GM21447 (cell line): ENCODE results near the gene QPCTL.
"Not testable (repeated sequence)": the region's sequence is repeated elsewhere in the genome, so short reads cannot be mapped to it uniquely, and the experiment has no call there.

Experiments
- ATAC-seq: cut with Tn5 transposase; IDR thresholded peaks from one replicate; pipeline ENCODE4 v1.9.1; 2021; ENCODE audit not compliant: unreplicated experiment

Gene QPCTL

DNA sequence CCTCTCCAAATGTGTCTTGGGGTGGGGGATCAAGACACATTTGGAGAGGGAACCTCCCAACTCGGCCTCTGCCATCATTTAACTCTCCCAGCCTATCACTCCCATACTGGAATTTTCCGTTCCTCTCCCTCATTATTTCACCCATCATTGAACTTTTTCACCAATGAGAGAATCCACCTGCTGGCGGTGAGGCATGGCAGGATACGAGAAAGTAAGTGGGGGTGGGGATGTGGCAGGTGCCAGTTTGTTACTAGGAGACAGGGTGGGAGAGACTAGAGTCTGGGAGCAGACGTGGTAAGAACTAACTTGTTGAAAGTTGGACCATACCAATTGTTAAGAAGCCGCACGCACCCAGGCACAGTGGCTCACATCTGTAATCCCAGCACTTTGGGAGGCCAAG lies 17.5 kb upstream of the QPCTL start:
- ATAC-seq, result no peak

DNA sequence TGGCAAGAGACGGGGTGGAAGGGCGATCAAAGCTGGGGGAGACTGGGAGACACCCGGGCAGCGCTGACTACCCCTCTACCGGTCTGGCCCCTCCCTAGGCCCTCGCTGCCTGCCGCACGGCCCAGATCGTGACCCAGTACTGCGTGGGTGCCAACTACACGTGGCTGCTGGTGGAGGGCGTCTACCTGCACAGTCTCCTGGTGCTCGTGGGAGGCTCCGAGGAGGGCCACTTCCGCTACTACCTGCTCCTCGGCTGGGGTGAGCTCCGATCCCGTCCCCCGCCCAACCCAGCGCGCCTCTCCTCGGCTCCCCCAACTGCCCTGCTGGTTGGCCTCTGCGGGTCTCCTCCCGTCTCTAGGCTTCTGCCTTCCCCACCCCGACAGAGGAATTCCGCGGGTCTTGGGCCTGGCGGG lies 15.6 kb upstream of the QPCTL start:
- no peak for ATAC-seq

DNA sequence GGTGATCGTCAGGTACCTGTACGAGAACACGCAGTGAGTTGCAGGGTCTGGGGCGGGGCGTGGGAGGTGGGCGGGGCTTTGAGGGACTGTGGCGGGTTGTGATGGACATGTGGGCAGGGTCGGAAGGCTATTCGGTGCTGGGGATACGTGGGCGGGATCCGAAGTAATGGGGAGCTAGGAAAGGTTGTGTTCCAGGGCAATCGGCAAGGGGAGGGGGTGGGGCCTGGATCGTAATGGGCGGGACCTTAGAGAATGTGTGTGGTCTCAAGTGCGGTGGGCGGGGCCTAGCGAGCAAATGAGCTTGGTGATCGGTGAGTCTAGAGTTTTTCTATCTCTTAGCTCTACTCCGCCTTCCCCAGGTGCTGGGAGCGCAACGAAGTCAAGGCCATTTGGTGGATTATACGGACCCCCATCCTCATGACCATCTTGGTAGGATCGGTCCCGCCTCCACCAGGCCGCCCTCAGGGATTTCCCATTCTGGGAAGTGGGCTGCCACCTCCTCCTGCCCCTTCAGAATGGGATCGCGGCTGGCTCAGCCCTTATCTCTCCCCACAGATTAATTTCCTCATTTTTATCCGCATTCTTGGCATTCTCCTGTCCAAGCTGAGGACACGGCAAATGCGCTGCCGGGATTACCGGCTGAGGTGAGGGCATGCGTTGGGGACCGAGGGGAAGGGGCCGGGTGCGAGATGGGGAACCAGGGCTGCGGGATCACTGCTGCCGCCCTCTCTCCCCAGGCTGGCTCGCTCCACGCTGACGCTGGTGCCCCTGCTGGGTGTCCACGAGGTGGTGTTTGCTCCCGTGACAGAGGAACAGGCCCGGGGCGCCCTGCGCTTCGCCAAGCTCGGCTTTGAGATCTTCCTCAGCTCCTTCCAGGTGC lies 14.9 kb upstream of the QPCTL start:
- ATAC-seq, result peak; percentile 61

DNA sequence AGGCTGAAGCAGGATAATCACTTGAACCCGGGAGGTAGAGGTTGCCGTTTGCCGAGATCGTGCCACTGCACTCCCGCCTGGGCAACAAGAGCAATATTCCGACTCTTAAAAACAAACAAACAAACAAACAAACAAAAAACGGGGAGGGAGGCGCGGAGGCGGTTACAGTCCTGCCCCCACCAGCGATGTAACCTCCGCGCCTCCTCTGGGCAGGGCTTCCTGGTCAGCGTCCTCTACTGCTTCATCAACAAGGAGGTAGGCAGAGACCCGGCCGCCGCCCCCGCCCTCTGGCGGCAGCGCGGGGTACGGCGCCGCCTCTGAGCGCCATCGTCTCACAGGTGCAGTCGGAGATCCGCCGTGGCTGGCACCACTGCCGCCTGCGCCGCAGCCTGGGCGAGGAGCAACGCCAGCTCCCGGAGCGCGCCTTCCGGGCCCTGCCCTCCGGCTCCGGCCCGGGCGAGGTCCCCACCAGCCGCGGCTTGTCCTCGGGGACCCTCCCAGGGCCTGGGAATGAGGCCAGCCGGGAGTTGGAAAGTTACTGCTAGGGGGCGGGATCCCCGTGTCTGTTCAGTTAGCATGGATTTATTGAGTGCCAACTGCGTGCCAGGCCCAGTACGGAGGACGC lies 11.0 kb upstream of the QPCTL start:
- ATAC-seq, result peak; percentile 54

DNA sequence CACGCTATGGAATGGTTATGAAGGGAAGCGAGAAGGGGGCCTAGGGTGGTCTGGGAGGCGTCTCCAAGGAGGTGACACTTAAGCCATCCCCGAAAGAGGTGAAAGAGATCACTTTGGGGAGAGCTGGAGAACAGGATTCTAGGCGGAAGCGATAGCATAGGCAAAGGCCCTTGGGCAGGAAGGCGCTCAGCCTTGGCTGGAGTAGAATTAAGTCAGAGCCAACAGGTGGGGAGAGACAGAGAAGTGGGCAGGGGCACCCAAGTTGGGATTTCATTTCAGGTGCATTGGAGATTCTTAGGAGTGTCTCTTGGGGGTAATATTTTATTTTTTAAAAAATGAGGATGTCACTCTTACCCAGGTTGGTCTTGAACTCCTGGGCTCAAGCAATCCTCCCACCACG lies 10.3 kb upstream of the QPCTL start:
- no peak for ATAC-seq

DNA sequence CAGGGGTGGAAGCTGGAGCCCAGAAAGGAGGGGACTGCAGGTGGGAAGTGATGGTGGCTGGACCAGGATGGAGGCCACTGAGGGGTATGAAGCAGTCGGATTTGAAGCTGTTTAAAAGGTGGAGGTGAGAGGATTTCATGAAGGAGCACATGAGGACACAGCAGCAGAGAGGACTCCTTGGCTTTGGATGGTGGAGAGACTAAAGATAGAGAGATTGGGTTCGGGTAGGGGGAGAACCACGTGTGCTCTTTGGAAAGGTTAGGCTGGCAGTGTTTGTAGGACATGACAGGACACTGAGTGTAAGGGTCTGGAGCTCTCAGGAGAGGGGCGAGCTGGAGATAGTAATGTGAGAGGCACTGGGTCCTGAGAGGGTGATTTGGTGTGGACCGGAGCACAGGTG lies 9.6 kb upstream of the QPCTL start:
- no peak for ATAC-seq

DNA sequence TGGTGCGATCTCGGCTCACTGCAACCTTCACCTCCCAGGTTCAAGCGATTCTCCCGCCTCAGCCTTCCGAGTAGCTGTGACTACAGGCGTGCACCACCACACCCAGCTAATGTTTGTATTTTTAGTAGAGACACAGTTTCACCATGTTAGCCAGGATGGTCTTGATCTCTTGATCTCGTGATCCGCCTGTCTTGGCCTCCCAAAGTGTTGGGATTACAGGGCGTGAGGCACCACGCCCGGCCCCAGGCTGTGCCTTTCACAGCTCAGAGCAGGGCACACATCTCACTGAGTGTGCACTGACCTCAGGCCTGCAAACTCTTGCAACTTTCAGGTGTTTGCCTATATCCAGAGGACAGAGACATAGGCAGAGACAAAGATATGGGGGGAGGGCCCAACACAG lies 7.4 kb upstream of the QPCTL start:
- ATAC-seq, result not testable (repeated sequence)

DNA sequence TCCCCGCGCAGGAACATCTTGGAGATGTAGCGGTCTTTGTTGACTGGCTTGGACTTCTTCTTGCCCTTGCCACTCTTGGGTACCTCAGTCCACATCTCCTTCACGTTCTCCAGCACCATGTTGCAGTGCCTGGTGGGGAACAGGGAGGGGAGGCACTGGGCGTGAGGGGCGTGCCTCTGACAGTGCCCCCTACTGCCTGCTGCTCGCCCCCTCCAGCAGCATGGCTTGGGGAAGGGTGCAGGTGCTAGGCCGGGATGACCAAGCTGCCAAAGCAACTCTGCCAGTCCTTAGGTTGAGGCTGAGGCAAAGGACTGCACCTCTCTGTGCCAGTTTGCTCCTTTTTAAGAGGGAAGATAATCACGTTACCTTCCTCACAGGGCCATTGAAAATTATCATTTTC lies 4.9 kb upstream of the QPCTL start:
- no peak for ATAC-seq

DNA sequence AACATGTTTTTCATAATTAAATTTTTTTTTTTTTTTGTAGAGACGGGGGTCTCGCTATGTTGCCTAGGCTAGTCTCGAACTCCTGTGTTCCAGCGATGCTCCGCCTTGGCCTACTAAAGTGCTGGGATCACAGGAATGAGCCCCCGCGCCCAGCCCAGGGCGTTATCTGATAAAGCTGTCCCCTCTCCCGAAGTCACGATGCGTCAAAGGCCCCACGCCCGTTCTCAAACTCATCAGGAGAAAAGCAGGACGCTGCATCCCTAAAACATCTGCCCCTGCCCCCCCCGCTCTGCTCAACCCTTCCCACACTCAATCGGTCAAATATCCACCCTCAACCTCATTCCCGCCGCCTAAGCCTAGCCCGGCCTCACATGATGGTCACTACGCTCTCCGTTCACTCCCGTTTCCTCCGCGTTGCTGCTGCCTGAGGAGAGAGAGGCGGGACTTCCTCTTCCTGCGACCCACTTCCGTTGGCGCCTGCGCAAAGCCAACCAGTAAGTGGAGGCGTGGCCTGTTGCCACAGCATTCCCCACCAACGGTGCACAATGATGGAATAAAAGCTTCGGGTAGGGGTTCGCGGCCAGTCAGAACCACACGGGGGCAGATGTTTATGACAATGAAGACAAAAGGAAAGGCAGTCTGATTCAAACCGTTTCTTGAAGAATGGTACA lies 815 bp upstream of the QPCTL start, which contains the start of gene SNRPD2:
Gene SNRPD2 (minus strand): TSS at position 438 of the 671 bp plus-strand sequence. CDS start 65 bp downstream, at position 373.
- peak; percentile 42 for ATAC-seq

DNA sequence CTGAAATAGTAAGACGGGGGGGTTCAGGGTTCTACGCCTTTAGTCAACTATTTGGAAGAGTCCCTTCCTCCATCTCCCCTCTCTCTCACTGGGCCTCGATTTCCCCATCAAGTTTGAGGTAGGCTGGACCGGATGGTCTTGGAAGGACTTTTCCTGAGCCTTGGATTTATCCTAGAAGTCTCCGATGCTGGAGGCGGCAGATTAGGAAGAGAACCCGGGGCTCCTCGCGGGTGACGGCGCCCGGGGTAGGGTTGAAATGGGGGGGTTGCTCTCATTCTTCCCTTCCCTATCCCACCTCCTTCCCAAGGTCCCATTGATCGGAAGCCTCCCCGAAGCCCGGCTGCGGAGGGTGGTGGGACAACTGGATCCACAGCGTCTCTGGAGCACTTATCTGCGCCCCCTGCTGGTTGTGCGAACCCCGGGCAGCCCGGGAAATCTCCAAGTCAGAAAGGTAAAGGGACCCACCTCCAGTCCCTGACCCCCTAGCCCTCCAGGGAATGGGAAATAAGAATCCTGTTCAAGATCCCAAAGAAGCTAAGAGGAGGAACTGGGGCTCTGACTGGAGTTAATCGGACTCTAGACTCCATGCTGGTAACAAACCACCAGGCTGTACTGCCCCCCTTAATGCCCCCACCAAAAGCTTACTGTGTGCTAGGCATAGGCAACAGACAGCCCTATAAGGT lies 781 bp downstream of the QPCTL start:
- no peak for ATAC-seq

DNA sequence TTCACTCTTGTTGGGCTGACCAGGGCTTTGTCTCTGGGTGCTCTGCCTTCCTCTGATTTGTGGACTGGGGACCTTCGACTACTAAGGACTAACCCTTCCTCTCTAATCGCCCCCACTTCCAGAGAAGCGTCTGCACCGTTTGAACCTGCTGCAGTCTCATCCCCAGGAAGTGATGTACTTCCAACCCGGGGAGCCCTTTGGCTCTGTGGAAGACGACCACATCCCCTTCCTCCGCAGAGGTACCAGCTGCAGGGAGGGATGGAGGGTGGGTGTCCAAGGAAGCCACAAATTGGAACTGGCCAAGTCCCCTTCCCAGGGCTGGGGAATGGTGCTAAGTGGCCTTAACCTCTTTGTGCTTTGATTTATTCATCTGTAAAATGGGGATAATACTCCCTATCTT lies 9.2 kb downstream of the QPCTL start:
- ATAC-seq, result no peak

DNA sequence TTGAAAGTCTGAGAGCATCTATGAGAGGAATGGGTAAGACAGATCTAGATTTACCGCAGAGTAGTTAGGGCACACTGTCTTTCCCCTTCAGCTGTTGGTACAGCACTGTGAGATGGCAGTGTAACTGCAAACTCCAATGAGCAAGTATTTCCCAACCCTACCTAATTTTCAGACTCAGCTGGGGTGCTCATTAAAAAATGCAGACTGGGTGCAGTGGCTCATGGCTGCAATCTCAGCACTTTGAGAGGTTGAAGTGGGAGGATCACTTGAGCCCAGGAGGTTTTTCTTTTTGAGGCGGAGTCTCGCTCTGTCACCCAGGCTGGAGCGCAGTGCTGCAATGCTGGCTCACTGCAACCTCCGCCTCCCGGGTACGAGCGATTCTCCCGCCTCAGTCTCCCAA lies 12.6 kb downstream of the QPCTL start:
- no peak for ATAC-seq

DNA sequence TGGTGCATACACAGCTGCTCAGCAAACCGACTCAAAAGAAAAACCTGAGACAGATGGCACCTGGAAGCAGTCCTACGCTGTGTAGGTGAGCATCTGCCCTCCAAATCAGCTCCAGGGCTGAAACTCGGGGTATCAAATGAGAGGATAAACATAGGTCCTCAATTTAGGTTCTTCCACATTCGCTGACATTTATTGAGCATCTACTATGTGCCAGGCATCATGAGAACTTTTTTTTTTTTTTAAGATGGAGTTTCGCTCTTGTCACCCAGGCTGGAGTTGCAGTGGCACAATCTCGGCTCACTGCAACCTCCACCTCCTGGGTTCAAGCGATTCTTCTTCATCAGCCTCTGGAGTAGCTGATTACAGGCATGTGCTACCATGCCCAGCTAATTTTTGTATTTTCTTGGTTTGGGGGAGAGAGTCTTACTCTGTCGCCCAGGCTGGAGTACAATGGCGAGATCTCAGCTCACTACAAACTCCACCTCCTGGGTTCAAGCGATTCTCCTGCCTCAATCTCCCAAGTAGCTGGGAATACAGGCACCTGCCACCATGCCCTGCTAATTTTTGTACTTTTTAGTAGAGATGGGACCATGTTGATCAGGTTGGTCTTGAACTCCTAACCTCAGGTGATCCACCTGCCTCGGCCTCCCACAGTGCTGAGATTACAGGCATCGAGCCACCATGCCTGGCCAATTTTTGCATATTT lies 13.4 kb downstream of the QPCTL start:
- ATAC-seq, result no peak

DNA sequence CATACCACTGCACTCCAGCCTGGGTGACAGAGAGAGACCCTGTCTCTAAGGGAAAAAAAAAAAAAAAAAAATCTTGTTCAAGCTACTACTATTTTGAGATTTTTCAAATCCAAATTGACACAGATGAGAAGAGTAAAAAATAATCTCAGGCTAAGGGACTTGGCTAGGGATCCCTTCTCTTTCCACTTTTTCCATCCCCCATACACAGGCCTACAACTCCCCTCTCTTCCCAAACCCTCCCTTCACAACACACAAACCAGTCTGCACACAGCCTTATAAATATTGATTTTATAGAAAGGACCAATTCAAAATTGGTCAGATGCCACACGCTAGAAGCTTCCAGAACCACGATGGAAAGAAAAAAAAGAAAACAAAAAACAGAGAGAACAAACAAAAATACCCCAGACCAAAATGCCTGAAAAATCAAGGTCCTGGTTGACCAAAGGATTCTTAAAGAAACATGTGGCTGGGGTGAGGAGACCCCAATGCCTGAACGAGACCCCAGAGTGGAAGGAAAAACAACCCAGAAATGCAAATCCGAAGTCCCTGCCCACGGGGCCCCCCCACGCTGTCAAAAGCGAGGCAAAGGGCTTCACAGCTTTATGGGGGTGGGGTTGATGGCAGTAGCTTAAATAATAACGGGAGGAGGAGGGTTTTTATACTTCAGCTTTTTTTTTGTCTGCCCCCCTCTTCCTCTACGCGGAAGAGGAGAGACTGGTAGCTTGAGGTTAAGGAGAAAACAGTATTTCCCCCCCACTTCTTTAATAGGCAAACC lies 18.1 kb downstream of the QPCTL start:
- ATAC-seq, result no peak

DNA sequence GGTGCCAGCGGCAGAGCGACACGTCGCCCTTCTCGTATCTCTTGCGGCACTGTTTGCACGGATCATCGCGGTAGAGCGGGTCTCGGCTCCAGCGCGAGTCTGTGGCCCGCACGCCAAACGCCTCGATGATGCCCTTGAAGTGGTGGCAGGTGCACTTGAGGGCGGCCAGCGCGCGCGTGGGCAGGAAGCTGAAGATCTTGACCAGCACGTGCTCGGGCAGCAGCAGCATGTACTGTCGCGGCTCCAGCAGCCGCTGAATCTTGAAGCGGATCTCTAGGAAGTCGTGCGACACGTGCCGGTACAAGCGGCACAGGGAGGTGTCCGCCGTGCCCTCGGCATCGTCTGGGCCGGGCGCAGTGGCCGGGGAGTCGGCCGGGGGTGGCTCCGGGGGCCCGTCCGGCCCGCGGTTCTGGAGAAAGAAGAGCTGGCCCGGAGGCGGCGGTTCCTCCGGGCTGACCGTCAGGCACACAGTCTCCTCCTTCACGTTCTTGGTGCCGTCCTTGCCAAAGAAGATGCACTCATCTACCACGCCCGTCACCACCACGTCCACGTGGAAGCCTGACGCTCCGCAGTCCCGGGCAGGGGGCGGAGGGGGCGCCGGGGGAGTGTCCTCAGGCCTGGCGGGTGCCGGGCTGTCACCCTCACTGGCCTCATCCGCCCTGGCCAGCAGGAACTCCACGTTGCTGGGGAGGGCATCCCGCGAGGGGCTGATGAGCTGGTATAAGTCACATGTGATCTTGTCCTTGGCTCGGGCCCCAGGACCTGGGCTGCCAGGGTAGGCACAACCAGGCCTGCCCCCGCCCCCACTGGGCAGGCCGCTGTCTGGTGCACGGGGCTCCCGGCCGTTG lies 19.6 kb downstream of the QPCTL start:
- no peak for ATAC-seq

DNA sequence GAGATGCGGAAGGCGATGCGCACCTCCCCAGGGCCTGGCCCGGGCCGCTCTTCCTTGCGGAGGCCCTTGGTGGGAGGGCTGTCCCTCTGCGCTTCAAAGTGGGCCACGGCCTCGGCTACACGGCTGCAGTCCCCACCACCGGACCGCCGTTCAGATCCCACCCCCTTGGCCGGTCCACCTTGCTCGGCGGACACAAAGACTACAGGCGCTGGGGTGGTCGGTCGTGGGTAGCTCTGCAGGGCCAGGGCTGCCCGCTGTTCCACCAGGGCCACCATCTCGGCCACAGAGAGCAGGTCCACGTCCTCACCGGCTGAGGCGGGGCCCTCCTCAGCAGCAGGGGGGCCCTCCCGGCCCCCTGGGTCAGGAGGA lies 20.2 kb downstream of the QPCTL start:
- ATAC-seq, result no peak

DNA sequence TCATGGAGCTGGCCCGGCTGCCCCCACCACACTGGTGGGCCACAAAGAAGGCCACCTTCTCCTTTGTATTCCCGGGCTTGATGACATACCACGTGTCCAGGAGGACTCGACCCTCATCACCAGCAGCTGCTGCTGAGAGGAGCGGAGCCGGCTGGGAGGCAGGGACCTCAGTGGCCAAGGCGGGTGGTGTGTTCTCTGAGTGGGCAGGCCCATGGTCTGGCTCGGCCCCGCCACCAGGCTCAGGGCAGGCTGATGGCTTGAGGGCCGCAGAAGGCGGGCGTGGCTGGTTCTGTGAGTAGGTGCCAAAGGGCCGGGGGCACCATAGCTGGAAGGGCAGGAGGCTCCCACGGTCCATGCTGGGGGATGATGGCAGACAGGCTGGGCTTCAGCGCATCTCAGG lies 20.7 kb downstream of the QPCTL start:
- no peak for ATAC-seq

DNA sequence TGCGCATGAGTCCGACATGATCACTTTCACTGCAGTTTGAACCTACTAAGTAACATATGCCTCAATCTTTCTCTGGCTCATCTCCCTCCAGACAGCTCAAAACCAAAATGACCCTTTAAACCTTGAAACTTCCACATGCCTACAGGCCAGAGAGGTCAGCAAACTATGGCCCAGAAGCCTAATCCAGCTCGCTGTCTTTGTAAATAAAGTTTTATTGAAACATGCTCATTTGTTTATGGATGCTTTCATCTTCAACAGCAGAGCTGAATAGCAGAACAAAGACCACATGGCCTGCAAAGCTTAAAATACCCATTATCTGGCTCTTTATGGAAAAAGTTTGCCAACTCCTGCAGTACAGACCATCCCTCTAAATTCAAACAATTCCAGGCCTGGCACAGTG lies 22.7 kb downstream of the QPCTL start:
- ATAC-seq, result no peak
